Measurements from ENCODE around the gene RFX3.

RFX3 gene

DNA sequence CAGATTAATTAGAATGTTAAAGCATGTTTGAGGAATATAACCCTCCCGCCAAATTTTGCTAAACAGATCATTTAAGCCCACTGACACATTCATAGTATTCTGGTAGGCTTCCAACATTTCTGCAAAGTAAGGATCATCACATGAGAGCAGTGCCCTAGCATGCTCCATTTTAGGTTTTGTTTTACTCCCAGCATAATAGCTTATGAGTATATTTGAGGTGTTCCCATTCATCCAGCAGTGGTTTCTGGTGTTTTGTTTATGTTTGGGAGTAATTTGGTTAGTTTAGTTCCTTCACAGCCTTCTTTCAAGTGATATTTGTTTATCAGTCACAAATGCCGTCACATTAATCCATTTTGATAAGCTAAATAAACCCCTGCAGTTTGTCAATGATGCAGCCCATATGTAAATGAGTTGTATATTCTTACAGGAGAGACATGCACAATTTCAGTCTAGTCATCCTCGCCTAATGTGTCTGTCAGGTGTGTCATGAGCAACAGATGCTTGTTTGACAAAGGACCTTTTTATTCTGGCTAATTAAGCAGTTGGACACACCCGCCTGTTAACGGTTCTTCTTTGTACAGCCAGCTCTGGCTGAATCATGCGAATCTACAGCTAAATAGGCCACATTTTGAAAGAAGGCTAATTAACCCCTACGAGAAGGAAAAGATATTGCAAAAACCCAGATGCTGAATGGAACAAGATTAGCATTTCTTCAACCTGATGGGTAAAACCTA is 124.4 kb downstream of the RFX3 start:
- no peak overlapping the region for H3K4me3 ChIP-seq (IDR thresholded peaks at IDR 0.05; ENCODE audit: insufficient read depth, low read depth, low read length)
- H4K20me1 ChIP-seq (ENCODE audit: insufficient read depth) = no peaks in the 10 kb centered on the region
- no peaks in the 10 kb centered on the region for H3K27me3 ChIP-seq (ENCODE audit: insufficient read depth, low read depth)
- no peak overlapping the region for H3K9ac ChIP-seq
- H3K4me2 ChIP-seq = no peak overlapping the region
- no peak for TF ChIP-seq CTCF (conservative IDR thresholded peaks at IDR 0.05; ENCODE audit: low read depth, low read length)
- no peaks in the 10 kb centered on the region for H3K4me1 ChIP-seq (ENCODE audit: low read depth, poor library complexity, severe bottlenecking)
- no peak overlapping the region for H2AFZ ChIP-seq (ENCODE audit: low read depth)
- no peaks in the 10 kb centered on the region for H3K79me2 ChIP-seq (ENCODE audit: insufficient read depth, low read depth)
- no peak overlapping the region for H3K27ac ChIP-seq
- no peaks in the 10 kb centered on the region for H3K36me3 ChIP-seq (ENCODE audit: insufficient read depth)

DNA sequence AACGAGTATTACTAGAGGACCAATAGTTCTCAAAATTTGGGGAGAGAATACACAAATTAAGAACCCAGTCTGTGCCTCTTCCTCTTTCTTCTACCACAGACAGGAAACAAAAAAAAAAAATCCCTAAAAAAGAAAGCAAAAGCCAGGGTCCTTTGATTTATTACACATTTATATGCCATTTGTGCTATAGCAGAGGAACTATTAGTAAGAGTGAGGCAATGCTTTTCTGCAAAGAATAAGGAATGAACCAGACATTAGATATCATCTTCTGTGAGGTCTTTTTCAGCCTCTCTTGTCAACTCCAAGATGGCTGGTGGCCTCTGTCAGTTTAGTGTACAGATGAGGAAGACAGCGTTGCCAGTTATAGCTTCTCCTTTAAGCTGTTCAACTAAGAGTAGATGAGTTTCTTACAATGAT is 127.6 kb downstream of the RFX3 start:
- no peak overlapping the region for H3K4me2 ChIP-seq
- H3K27ac ChIP-seq = no peak overlapping the region
- H3K9ac ChIP-seq = no peak overlapping the region
- no peaks in the 10 kb centered on the region for H3K27me3 ChIP-seq (ENCODE audit: insufficient read depth, low read depth)
- H3K4me3 ChIP-seq (IDR thresholded peaks at IDR 0.05; ENCODE audit: insufficient read depth, low read depth, low read length) = no peak overlapping the region
- H3K36me3 ChIP-seq (ENCODE audit: insufficient read depth) = no peaks in the 10 kb centered on the region
- H3K79me2 ChIP-seq (ENCODE audit: insufficient read depth, low read depth) = no peaks in the 10 kb centered on the region
- no peaks in the 10 kb centered on the region for H3K4me1 ChIP-seq (ENCODE audit: low read depth, poor library complexity, severe bottlenecking)
- no peak overlapping the region for H2AFZ ChIP-seq (ENCODE audit: low read depth)
- no peak for TF ChIP-seq CTCF (conservative IDR thresholded peaks at IDR 0.05; ENCODE audit: low read depth, low read length)
- no peaks in the 10 kb centered on the region for H4K20me1 ChIP-seq (ENCODE audit: insufficient read depth)

- H3K4me2 ChIP-seq = no peak overlapping the region
- no peak overlapping the region for H2AFZ ChIP-seq (ENCODE audit: low read depth)
- H3K27me3 ChIP-seq (ENCODE audit: insufficient read depth, low read depth) = no peaks in the 10 kb centered on the region
- H3K9ac ChIP-seq = no peak overlapping the region
- no peaks in the 10 kb centered on the region for H3K36me3 ChIP-seq (ENCODE audit: insufficient read depth)
- no peak overlapping the region for H3K4me3 ChIP-seq (IDR thresholded peaks at IDR 0.05; ENCODE audit: insufficient read depth, low read depth, low read length)
- H3K79me2 ChIP-seq (ENCODE audit: insufficient read depth, low read depth) = no peaks in the 10 kb centered on the region
- H3K4me1 ChIP-seq (ENCODE audit: low read depth, poor library complexity, severe bottlenecking) = no peaks in the 10 kb centered on the region
- H4K20me1 ChIP-seq (ENCODE audit: insufficient read depth) = no peaks in the 10 kb centered on the region
- TF ChIP-seq CTCF (conservative IDR thresholded peaks at IDR 0.05; ENCODE audit: low read depth, low read length) = no peak
- no peak overlapping the region for H3K27ac ChIP-seq
Measured at GRCh38 chr9:3397766-3398165, 128.0 kb downstream of the RFX3 start.

DNA sequence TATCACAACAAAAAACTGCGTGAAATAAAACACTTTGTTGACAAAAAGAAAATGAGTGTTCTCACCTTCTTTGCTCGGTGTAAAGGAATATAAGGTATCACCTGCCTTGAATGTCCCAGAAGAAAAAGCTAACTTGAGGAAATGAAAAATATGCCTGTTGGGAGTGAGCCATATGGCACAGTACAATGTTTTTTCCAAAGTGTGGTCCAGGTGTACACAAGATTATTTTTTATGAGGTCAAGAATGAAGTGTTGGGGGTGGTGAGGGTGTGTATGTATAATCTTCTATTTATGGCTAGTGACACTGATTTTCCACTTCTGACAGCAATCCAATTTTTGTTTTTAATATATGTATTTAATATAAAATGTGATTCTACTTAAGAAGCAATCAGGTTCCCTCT is 134.4 kb downstream of the RFX3 start:
- TF ChIP-seq CTCF (conservative IDR thresholded peaks at IDR 0.05; ENCODE audit: low read depth, low read length) = no peak
- Histone ChIP-seq H3K4me3 (IDR thresholded peaks at IDR 0.05; ENCODE audit: insufficient read depth, low read depth, low read length) (no peak overlapping the region), H4K20me1 (ENCODE audit: insufficient read depth) (no peaks in the 10 kb centered on the region), H3K4me2 (no peak overlapping the region), H3K4me1 (ENCODE audit: low read depth, poor library complexity, severe bottlenecking) (no peaks in the 10 kb centered on the region), H3K79me2 (ENCODE audit: insufficient read depth, low read depth) (no peaks in the 10 kb centered on the region), H3K27ac (no peak overlapping the region), H3K36me3 (ENCODE audit: insufficient read depth) (no peaks in the 10 kb centered on the region), H3K9ac (no peak overlapping the region), H3K27me3 (ENCODE audit: insufficient read depth, low read depth) (no peaks in the 10 kb centered on the region), H2AFZ (ENCODE audit: low read depth) (no peak overlapping the region)

Data from KMS-11 (cell line).